Neural cell (in vitro differentiated cells): ENCODE data around the gene VSIG8.

Experiments
- EP300 ChIP-seq: fragments of 450-650 bp; conservative IDR thresholded peaks from 2 replicates; pipeline ENCODE4 v1.6.1; 2014; ENCODE audit warnings: antibody characterized with exemption, mild to moderate bottlenecking, moderate library complexity; ENCODE audit not compliant: poor library complexity, severe bottlenecking
- EZH2 ChIP-seq: fragments of 200-600, 300-800 bp; shearing (Covaris generic), sonication (generic); IDR thresholded peaks from 2 replicates; pipeline ENCODE4 v1.6.1; 2014; ENCODE audit warnings: antibody characterized with exemption, low read length, borderline replicate concordance, mild to moderate bottlenecking; ENCODE audit not compliant: insufficient read depth, poor library complexity, severe bottlenecking
- MXI1 ChIP-seq: fragments of 450-650 bp; conservative IDR thresholded peaks from 2 replicates; pipeline ENCODE4 v1.6.1; 2014; ENCODE audit warnings: antibody characterized with exemption, mild to moderate bottlenecking; ENCODE audit not compliant: poor library complexity, severe bottlenecking
- POLR2AphosphoS5 ChIP-seq: IDR thresholded peaks from 2 replicates; pipeline ENCODE4 v1.6.1; 2012
- RAD21 ChIP-seq: fragments of 450-650 bp; conservative IDR thresholded peaks from 2 replicates; pipeline ENCODE4 v1.6.1; 2014; ENCODE audit warnings: antibody characterized with exemption, mild to moderate bottlenecking, moderate library complexity
- TAF1 ChIP-seq: IDR thresholded peaks from 2 replicates; pipeline ENCODE4 v1.6.1; 2012; ENCODE audit warnings: low read depth
- TF ChIP-seq, protein P1 (sequence below): fragments of 450-650 bp; IDR thresholded peaks from 2 replicates; pipeline ENCODE4 v1.5.1; 2014; ENCODE audit warnings: antibody characterized with exemption, mild to moderate bottlenecking, moderate library complexity; ENCODE audit not compliant: poor library complexity, severe bottlenecking
- TF ChIP-seq, protein P2 (sequence below): IDR thresholded peaks from 2 replicates; pipeline ENCODE4 v1.6.1; 2012; ENCODE audit warnings: borderline replicate concordance

- TF ChIP-seq RAD21 = no peak
- TF ChIP-seq, protein P1, sequence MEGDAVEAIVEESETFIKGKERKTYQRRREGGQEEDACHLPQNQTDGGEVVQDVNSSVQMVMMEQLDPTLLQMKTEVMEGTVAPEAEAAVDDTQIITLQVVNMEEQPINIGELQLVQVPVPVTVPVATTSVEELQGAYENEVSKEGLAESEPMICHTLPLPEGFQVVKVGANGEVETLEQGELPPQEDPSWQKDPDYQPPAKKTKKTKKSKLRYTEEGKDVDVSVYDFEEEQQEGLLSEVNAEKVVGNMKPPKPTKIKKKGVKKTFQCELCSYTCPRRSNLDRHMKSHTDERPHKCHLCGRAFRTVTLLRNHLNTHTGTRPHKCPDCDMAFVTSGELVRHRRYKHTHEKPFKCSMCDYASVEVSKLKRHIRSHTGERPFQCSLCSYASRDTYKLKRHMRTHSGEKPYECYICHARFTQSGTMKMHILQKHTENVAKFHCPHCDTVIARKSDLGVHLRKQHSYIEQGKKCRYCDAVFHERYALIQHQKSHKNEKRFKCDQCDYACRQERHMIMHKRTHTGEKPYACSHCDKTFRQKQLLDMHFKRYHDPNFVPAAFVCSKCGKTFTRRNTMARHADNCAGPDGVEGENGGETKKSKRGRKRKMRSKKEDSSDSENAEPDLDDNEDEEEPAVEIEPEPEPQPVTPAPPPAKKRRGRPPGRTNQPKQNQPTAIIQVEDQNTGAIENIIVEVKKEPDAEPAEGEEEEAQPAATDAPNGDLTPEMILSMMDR = no peak
- TF ChIP-seq POLR2AphosphoS5 = no peak
- TF ChIP-seq EZH2 = no peak
- TF ChIP-seq EP300 = no peak
- TF ChIP-seq, protein P2, sequence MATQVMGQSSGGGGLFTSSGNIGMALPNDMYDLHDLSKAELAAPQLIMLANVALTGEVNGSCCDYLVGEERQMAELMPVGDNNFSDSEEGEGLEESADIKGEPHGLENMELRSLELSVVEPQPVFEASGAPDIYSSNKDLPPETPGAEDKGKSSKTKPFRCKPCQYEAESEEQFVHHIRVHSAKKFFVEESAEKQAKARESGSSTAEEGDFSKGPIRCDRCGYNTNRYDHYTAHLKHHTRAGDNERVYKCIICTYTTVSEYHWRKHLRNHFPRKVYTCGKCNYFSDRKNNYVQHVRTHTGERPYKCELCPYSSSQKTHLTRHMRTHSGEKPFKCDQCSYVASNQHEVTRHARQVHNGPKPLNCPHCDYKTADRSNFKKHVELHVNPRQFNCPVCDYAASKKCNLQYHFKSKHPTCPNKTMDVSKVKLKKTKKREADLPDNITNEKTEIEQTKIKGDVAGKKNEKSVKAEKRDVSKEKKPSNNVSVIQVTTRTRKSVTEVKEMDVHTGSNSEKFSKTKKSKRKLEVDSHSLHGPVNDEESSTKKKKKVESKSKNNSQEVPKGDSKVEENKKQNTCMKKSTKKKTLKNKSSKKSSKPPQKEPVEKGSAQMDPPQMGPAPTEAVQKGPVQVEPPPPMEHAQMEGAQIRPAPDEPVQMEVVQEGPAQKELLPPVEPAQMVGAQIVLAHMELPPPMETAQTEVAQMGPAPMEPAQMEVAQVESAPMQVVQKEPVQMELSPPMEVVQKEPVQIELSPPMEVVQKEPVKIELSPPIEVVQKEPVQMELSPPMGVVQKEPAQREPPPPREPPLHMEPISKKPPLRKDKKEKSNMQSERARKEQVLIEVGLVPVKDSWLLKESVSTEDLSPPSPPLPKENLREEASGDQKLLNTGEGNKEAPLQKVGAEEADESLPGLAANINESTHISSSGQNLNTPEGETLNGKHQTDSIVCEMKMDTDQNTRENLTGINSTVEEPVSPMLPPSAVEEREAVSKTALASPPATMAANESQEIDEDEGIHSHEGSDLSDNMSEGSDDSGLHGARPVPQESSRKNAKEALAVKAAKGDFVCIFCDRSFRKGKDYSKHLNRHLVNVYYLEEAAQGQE = no peak
- TF ChIP-seq MXI1 = no peak
- TF ChIP-seq TAF1 = no peak
These were observed 21.8 kb upstream of the VSIG8 start for GRCh38 chr1:159884296-159884695.
